HCT116 (cell line): ENCODE results near the gene SGCA. TPM values are rescaled to one million over a fixed set of nuclear protein-coding genes. Genes with fewer than 3 reads are reported as not detected.

Experiments used
- ATAC-seq: fragments of 200-7000 bp; cut with Tn5 transposase; 2 replicates; pipeline ENCODE4 v1.9.1; 2020; ENCODE audit warnings: mild to moderate bottlenecking, moderate library complexity
- BruUV-seq: library from RNA; stranded (reverse); fragments of 400-500 nt; replicated peaks from 2 replicates; lab custom pipeline; 2021; lab: Mats Ljungman, UMichigan
- CTCF ChIA-PET: fragments of 300-600 bp; sonication (Branson Sonifier 250); formaldehyde crosslinking; loops from one replicate; lab custom pipeline; 2021; ENCODE audit warnings: antibody characterized with exemption; lab: Charles Lee
- POLR2A ChIA-PET: fragments of 300-600, 350-600 bp; sonication (Branson Sonifier 250); formaldehyde crosslinking; loops from one replicate; lab custom pipeline; 2021; ENCODE audit warnings: antibody characterized with exemption; lab: Charles Lee
- RAD21 ChIA-PET, 2 experiments: fragments of 300-600 bp; sonication (Branson Sonifier 250); formaldehyde crosslinking; loops; one replicate each; lab custom pipeline; 2023; ENCODE audit warnings: low total read pairs in 2 of 2; ENCODE audit not compliant: uncharacterized antibody in 2 of 2, unreplicated experiment in 2 of 2, low non-redundant PET in 1 of 2; lab: Charles Lee
- DNase-seq: peaks from one replicate; pipeline ENCODE4 v3.0.0-alpha.2; 2010; ENCODE audit warnings: low read depth, low spot score
- H2AFZ ChIP-seq: fragments of 200-600 bp; shearing (Covaris generic), sonication (generic); 2 replicates; pipeline ENCODE4 v1.6.1; 2017; ENCODE audit warnings: low read depth, mixed run types, mixed read lengths, antibody characterized with exemption, low read length; ENCODE audit not compliant: poor library complexity, severe bottlenecking
- H3K27ac ChIP-seq: 2 replicates; pipeline ENCODE4 v1.5.1; 2012; ENCODE audit warnings: low read depth, low read length
- H3K27me3 ChIP-seq: fragments of 200-600 bp; sonication (generic); 2 replicates; pipeline ENCODE4 v1.6.1; 2016; ENCODE audit warnings: mixed run types, low read length, mixed read lengths; ENCODE audit not compliant: insufficient read depth
- H3K36me3 ChIP-seq, 2 experiments: fragments of 200-500 bp in 1 of 2; fragments of 200-600 bp in 1 of 2; sonication (Bioruptor generic) in 1 of 2; sonication (generic) in 1 of 2; 2 replicates each; pipeline versions ENCODE4 v1.5.1 to v1.6.1; 2014 to 2016; ENCODE audit warnings: low read length in 2 of 2, inconsistent platforms in 1 of 2, mixed read lengths in 1 of 2, mixed run types in 1 of 2; ENCODE audit not compliant: insufficient read depth in 2 of 2, control insufficient read depth in 1 of 2
- H3K4me1 ChIP-seq, 2 experiments: fragments of 200-600 bp in 1 of 2; sonication (generic) in 1 of 2; 2 replicates each; pipeline versions ENCODE4 v1.5.1 to v1.6.1; 2012 to 2017; ENCODE audit warnings: low read length in 2 of 2, inconsistent platforms in 1 of 2, mild to moderate bottlenecking in 1 of 2, mixed read lengths in 1 of 2, mixed run types in 1 of 2, moderate library complexity in 1 of 2; ENCODE audit not compliant: insufficient read depth in 2 of 2, control insufficient read depth in 1 of 2
- H3K4me2 ChIP-seq: fragments of 200-600 bp; sonication (generic); 2 replicates; pipeline ENCODE4 v1.6.1; 2017; ENCODE audit warnings: mixed run types, low read length, mixed read lengths
- H3K4me3 ChIP-seq, 2 experiments: fragments of 200-600 bp in 1 of 2; sonication (generic) in 1 of 2; replicated peaks in 1 of 2; 2 replicates each; pipeline ENCODE4 v1.5.1; 2011 to 2016; ENCODE audit warnings: low read length in 2 of 2, control low read depth in 1 of 2, low read depth in 1 of 2, mild to moderate bottlenecking in 1 of 2, mixed read lengths in 1 of 2, mixed run types in 1 of 2
- H3K79me2 ChIP-seq: fragments of 200-600 bp; sonication (generic); 2 replicates; pipeline ENCODE4 v1.6.1; 2017; ENCODE audit warnings: mild to moderate bottlenecking, mixed run types, low read length, moderate library complexity, mixed read lengths; ENCODE audit not compliant: insufficient read depth
- H3K9ac ChIP-seq: fragments of 200-600 bp; sonication (generic); 2 replicates; pipeline ENCODE4 v1.6.1; 2016; ENCODE audit warnings: low read length, mixed read lengths
- H3K9me2 ChIP-seq: fragments of 200-600 bp; sonication (generic), shearing (Covaris generic); 2 replicates; pipeline ENCODE4 v1.6.1; 2017; ENCODE audit warnings: mixed run types, mild to moderate bottlenecking, moderate library complexity; ENCODE audit not compliant: insufficient read depth
- H3K9me3 ChIP-seq, 2 experiments: fragments of 200-500 bp in 1 of 2; fragments of 200-600 bp in 1 of 2; sonication (Bioruptor generic) in 1 of 2; sonication (generic) in 1 of 2; 2 replicates each; pipeline ENCODE4 v1.6.1; 2014 to 2017; ENCODE audit warnings: low read length in 2 of 2, mixed read lengths in 2 of 2, inconsistent platforms in 1 of 2, low read depth in 1 of 2, mild to moderate bottlenecking in 1 of 2, mixed run types in 1 of 2, moderate library complexity in 1 of 2; ENCODE audit not compliant: control insufficient read depth in 1 of 2, insufficient read depth in 1 of 2
- H4K20me1 ChIP-seq: fragments of 200-600 bp; sonication (generic), shearing (Covaris generic); 2 replicates; pipeline ENCODE4 v1.6.1; 2017; ENCODE audit warnings: mixed run types, mild to moderate bottlenecking, moderate library complexity; ENCODE audit not compliant: insufficient read depth
- ATF3 ChIP-seq: IDR thresholded peaks from 2 replicates; pipeline ENCODE4 v1.6.1; 2012
- CBX3 ChIP-seq: IDR thresholded peaks from 2 replicates; pipeline ENCODE4 v1.6.1; 2012; ENCODE audit warnings: low read depth
- CTCF ChIP-seq, 3 experiments: fragments of 200-600 bp in 1 of 3; sonication (generic) in 1 of 3; IDR thresholded peaks in 2 of 3; conservative IDR thresholded peaks in 1 of 3; 2 replicates each; pipeline ENCODE4 v1.5.1; 2012 to 2017; ENCODE audit warnings: low read depth in 2 of 3, low read length in 2 of 3, antibody characterized with exemption in 1 of 3, borderline replicate concordance in 1 of 3, control low read depth in 1 of 3, mild to moderate bottlenecking in 1 of 3, mixed read lengths in 1 of 3, mixed run types in 1 of 3, moderate library complexity in 1 of 3; ENCODE audit not compliant: insufficient read depth in 1 of 3
- EZH2 ChIP-seq: fragments of 200-600 bp; sonication (generic); IDR thresholded peaks from 2 replicates; pipeline ENCODE4 v1.6.1; 2017; ENCODE audit warnings: antibody characterized with exemption, mixed run types
- EZH2phosphoT487 ChIP-seq: fragments of 200-600 bp; IDR thresholded peaks from 2 replicates; pipeline ENCODE4 v1.6.1; 2018; ENCODE audit warnings: antibody characterized with exemption, borderline replicate concordance
- FOSL1 ChIP-seq: IDR thresholded peaks from 2 replicates; pipeline ENCODE4 v1.6.1; 2012; ENCODE audit warnings: low read depth
- JUND ChIP-seq: IDR thresholded peaks from 2 replicates; pipeline ENCODE4 v1.6.1; 2012
- MAX ChIP-seq: IDR thresholded peaks from 2 replicates; pipeline ENCODE4 v1.6.1; 2012
- POLR2A ChIP-seq: IDR thresholded peaks from 2 replicates; pipeline ENCODE4 v1.7.0; 2011; ENCODE audit warnings: borderline replicate concordance; ENCODE audit not compliant: insufficient read depth, insufficient read length; ENCODE audit errors: extremely low read depth
- POLR2AphosphoS5 ChIP-seq: IDR thresholded peaks from 2 replicates; pipeline ENCODE4 v1.6.1; 2011; ENCODE audit warnings: mild to moderate bottlenecking, low read depth, low read length, moderate library complexity
- REST ChIP-seq: IDR thresholded peaks from 2 replicates; pipeline ENCODE4 v1.6.1; 2012; ENCODE audit warnings: low read depth
- SIN3A ChIP-seq: IDR thresholded peaks from 2 replicates; pipeline ENCODE4 v1.6.1; 2012; ENCODE audit warnings: low read depth
- SP1 ChIP-seq: IDR thresholded peaks from 2 replicates; pipeline ENCODE4 v1.6.1; 2012; ENCODE audit warnings: low read depth
- SRF ChIP-seq: IDR thresholded peaks from 2 replicates; pipeline ENCODE4 v1.6.1; 2012; ENCODE audit warnings: low read depth
- YY1 ChIP-seq: IDR thresholded peaks from 2 replicates; pipeline ENCODE4 v1.6.1; 2011; ENCODE audit warnings: low read length, low read depth, moderate library complexity, mild to moderate bottlenecking; ENCODE audit not compliant: insufficient replicate concordance; ENCODE audit errors: extremely low read depth
- ZBTB33 ChIP-seq: IDR thresholded peaks from 2 replicates; pipeline ENCODE4 v1.6.1; 2011; ENCODE audit warnings: mild to moderate bottlenecking, low read length, moderate library complexity; ENCODE audit not compliant: insufficient replicate concordance; ENCODE audit errors: extremely low read depth
- ZNF274 ChIP-seq: fragments of 200-500 bp; sonication (Bioruptor generic); IDR thresholded peaks from 2 replicates; pipeline ENCODE4 v1.6.1; 2014; ENCODE audit warnings: mild to moderate bottlenecking, low read depth, low read length, inconsistent platforms
- intact Hi-C: fragments of 100-400 bp; cut with micrococcal nuclease; formaldehyde crosslinking; loops from 2 replicates; pipeline ENCODE4 v1.10.0; 2022
- total RNA-seq: library from RNA; stranded (reverse); gene quantifications from one replicate; pipeline ENCODE4 v1.2.1, GENCODE V29; 2021; ENCODE audit not compliant: unreplicated experiment

SGCA gene
- total RNA-seq, 1 experiment from 2014 or later: 0.37 TPM

GRCh38 chr17:50165066-50165465 lies 739 bp upstream of the SGCA start:
- Histone ChIP-seq H3K27ac (no peak overlapping the region), H3K36me3 (no peaks in the 10 kb centered on the region), H3K4me3 (no peak overlapping the region), H3K4me1 (peaks cover 20 to 50% of the 10 kb centered on the region in 2 experiments), H3K27me3 (no peaks in the 10 kb centered on the region), H3K4me2 (no peak overlapping the region), H2AFZ (no peak overlapping the region), H3K79me2 (no peaks in the 10 kb centered on the region), H3K9me3 (no peaks in the 10 kb centered on the region), H3K9ac (no peak overlapping the region), H3K9me2 (no peaks in the 10 kb centered on the region)
- POLR2A ChIA-PET: interaction anchor here (1.1 kb wide), 1 partner anchor 13 kb away, joined by 3 read pairs; no protein-coding TSS in a partner anchor
- no peak for ATAC-seq
- no peak for DNase-seq
- intact Hi-C loops: no loop called here
- RAD21 ChIA-PET: interaction anchor here in 1 of 2 experiments (1.3 kb wide), 1 partner anchor 35 kb away, joined by 7 read pairs; no protein-coding TSS in a partner anchor
- CTCF ChIA-PET: interaction anchor here (1.0 to 2.5 kb wide), 7 partner anchors 9 to 71 kb away, joined by 3 to 9 read pairs (median 5); partner anchors contain the start of gene PDK2
- TF ChIP-seq MAX (no peak), ZBTB33 (no peak), POLR2AphosphoS5 (no peak), POLR2A (no peak), CTCF (IDR thresholded peaks at IDR 0.05 in 2 of 3, conservative IDR thresholded peaks at IDR 0.05 in 1 of 3; ENCODE audit: borderline replicate concordance in 1 of 3, insufficient read depth in 1 of 3, low read depth in 2 of 3, low read length in 2 of 3) (no peak), EZH2 (no peak), ATF3 (no peak), ZNF274 (no peak), JUND (no peak), REST (no peak), CBX3 (no peak), SIN3A (no peak), EZH2phosphoT487 (no peak), FOSL1 (no peak), SRF (no peak), YY1 (no peak), SP1 (no peak)
- TF ChIP-seq, all 23 proteins: peak for 0
- H4K20me1 ChIP-seq: no peaks in the 10 kb centered on the region
- BruUV-seq: no TSS peak
